Measurements from ENCODE around the gene PCDHGA3.

DNA sequence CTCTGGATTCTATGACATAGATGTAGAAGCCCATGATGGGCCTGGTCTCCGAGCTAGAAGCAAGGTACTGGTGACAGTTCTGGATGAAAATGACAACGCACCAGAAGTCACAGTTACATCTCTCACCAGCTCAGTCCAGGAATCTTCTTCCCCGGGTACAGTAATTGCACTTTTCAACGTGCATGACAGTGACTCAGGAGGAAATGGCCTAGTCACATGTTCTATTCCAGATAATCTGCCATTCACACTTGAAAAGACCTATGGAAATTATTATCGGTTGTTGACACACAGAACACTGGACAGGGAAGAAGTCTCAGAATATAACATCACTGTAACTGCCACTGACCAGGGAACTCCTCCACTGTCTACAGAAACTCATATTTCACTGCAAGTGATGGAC lies 12.5 kb downstream of the PCDHGA3 start:
- no peak for TF ChIP-seq CTCF (IDR thresholded peaks at IDR 0.05; ENCODE audit: poor library complexity)
- TF ChIP-seq EZH2phosphoT487 (IDR thresholded peaks at IDR 0.05; ENCODE audit: low read depth, severe bottlenecking, unreplicated experiment), result no peak
- no peak for TF ChIP-seq EZH2 (IDR thresholded peaks at IDR 0.05; ENCODE audit: borderline replicate concordance)

Data from hepatocyte (in vitro differentiated cells).